ENCODE measurements around the gene FN1.

FN1 gene

DNA sequence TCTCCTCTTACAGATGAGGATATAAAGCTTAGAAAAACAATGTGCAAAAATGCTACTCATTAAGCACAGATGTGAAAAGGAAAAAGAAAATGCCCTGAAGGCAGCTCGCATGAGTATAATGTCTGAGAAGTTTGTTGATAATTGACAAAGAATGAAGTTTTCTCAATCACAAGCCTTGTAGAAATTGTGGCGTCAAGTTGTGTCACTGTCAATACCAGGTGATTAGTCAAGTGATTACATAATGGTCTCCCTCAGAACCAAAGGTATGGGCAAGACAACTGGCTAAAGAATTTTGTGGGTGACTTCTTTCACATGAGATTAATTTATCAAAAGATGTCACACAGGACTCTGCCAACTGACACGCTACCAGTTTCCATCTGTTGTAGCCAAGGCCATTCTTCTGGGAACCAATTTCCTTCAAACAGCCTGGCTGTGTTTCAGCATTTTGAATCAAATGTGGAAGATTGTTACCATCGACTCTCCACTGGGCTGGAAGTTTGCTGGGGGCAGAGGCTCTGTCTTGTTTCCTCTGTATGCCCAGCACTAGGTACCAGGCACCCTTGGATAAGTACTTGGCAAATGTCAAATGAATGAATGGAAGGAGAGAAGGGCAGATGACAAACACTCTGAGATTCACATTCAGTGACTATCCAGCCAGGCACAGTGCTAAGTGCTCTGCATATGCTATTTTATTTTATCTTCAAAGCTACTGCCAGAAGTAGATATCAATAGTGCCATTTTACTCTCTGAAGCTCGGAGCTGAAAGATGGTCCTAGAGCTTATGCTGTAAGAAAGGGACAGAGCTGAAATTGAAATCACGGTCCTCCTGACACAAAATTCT lies 5.9 kb upstream of the FN1 start:
- DNase-seq, result no peak

DNA sequence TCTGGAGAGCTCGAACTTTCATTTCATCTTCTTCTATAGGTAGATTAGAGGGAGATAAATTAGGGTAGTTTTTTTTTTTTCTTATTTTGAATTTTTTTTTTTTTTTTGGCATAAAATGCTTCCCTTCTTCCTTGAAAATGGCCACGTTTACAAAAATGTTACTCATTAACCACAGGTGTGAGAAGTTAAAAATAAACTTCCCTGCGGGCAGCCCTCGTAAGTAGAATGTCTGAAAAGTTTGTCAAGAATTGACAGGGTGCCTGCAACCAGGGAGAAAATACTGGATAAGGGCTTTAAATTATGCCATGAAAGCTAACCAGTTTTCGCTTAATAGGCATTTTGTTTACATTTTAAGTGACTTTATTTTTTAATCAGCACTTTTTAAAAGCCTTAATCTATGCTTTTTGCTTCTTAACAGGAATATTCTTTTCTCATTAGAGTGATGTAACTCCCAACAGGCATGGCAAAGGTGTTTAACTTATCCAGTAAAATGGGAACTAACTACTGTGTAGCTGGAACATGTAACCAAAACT lies 4.2 kb upstream of the FN1 start:
- no peak for DNase-seq

DNA sequence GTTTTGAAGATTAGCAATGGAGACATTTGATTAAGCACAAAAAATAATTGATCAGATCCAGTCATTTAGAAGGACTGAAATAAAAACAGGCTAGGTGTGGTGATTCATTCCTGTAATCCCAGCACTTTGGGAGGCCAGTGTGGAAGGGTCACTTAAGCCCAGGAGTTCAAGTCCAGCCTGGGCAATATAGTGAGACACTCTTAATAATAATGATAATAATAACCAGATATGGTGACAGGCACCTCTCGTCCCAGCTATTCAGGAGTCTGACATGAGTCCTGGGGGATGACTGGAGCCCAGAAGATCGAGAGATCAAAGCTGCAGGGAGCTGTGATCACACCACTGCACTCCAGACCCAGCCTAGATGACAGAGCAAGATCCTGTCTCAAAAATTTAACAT lies 3.5 kb upstream of the FN1 start:
- DNase-seq, result no peak

DNA sequence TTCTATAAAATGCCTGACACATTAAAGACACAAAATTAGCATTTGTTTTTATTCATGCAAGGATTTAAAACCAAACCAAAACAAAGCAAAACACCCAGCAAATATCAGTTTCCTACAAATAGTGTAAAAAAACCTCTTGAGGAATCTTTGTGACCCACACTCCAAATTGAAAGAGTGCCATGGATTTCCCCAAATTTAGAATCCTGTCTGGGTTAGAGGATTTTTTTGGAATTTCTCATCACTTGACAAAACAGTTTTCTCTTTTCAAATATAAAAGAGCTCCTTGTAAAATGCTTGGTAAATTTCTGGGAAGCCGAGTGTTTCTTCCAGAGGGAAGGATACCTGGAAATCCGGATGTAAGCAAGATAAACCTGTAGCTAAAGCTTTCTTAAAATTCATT lies 1.7 kb upstream of the FN1 start:
- no peak for DNase-seq

DNA sequence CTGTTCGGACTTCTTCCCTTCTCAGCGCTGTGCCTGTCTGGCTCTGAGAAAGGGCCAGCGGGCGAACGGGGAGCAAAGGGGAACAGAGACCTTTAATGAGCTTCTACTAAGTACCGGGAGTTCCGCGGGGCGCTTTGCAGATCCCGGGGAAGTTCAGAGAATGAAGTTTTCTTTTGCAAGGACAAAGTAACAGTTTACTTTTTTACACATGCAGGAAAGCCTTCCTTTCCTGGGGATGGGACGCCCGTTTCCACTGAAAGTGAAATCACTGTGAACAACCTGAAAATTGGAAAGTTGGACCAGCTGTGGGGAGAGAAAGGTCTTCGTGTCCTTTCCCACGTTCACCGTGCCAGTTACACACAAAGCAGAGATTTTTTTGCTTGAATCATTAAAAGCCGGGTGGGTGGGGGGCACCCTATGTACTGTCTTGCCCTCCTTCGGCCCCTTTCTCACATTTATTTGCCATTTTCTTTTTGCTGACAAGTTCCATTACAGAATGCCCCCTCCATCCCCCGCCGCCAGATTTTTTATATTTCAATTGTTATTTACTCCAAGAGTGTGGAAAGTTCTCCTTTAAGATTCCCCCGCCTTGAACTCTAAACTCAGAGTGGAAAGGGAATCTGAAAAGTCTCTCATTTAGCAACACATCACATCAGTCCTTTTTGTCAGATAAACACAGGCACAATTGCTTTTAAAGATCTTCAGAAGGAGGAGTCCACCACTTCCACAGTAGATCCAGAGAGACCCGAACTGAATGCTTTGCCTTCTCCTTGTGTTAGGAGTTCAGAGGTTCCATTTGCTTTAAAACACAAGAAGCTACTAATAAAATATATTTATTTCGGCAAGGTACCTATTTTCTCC lies 1.1 kb upstream of the FN1 start:
- DNase-seq, result no peak

DNA sequence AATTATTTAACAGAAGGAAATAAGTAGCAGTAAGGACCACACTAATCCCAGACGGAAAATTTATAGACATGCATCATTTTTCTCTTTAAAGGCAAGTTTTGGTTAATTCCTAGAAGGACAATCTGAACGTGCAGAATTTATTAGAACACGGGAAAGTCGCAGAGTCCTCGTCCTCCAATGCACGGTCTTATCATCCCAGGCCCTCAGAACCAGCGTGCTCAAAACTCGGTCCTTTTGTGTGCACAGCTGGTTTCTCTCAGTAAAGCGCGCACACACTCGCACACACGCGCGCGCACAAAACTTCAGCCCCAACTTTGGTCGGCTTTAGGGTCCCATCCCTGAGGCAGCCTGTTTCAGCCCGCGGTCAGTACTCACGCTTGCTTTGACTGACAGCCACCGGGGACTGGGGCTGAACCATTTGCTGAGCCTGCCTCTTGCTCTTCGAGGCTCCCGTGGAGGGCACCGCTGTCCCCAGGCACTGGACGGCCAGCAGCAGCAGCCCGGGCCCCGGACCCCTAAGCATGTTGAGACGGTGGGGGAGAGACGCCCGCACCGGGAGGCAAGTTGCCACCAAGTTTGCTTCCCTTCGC lies 493 bp downstream of the FN1 start:
- DNase-seq, result no peak

DNA sequence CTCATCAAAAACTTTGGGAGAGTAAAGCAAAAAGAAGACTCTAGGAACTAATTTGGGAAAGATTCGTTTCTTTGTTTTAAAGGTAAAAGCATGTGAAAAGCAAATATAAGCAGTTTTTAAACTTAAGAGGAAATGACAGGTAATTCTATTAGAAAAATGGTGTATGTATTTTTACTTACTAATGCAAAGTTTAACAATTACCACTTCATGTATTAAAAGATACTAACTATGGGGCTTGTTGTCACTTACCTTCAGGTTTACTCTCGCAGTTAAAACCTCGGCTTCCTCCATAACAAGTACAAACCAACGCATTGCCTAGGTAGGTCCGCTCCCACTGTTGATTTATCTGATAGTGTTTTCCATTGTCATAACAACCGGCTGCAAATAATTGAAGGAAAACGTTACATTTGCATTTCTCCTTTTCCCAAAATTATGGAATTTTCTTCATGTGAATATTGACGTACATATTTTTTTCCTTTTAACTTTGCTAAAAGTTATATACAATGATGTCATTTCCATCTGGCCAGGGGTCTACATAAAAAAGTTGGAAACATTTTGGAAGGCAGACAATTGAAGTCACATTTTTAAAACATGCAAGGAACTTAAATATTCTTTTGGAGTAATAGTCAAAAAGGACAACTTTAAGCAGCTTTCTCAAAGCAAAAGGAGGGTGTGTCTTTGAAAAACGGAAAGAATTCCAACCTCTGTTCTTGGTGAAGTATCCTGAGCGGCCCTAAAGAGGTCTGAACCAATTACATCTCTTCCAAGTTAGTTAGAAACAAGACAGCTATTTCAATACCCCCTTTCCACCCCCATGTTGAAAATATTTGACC lies 1.2 kb downstream of the FN1 start:
- DNase-seq, result no peak

DNA sequence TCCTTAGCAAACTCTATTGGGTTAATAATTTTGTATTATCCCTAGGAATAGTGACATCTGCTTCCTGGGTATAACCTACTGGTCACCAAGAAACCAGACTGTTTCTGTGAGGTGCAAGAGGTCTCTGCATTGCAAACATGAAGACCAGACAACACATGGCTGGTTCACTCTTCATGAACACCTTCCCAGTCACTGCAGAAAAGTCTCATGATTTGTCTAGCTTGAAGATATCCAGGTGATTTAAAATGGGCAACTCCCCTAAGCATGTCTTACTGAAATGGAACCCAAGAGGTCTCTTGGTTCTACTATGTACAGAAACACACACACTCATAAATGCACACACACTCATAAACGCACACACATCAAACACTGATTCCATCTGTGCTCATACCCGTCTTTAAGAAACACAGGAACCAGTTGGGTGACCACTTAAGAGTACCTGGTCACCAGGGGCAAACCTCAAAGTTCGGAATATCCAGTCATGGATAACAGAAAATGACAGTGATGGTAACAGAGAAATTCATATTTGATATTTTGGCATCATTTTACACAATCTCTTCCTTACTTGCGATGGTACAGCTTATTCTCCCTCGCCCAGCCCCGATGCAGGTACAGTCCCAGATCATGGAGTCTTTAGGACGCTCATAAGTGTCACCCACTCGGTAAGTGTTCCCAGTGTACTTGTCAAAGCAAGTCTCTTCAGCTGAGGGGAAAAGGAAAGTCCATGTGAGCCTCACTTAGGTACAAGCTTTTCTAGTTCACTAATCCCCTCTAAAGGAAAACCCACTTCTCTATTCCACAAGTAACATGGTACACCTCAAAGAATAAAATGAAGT lies 2.9 kb downstream of the FN1 start:
- no peak for DNase-seq

DNA sequence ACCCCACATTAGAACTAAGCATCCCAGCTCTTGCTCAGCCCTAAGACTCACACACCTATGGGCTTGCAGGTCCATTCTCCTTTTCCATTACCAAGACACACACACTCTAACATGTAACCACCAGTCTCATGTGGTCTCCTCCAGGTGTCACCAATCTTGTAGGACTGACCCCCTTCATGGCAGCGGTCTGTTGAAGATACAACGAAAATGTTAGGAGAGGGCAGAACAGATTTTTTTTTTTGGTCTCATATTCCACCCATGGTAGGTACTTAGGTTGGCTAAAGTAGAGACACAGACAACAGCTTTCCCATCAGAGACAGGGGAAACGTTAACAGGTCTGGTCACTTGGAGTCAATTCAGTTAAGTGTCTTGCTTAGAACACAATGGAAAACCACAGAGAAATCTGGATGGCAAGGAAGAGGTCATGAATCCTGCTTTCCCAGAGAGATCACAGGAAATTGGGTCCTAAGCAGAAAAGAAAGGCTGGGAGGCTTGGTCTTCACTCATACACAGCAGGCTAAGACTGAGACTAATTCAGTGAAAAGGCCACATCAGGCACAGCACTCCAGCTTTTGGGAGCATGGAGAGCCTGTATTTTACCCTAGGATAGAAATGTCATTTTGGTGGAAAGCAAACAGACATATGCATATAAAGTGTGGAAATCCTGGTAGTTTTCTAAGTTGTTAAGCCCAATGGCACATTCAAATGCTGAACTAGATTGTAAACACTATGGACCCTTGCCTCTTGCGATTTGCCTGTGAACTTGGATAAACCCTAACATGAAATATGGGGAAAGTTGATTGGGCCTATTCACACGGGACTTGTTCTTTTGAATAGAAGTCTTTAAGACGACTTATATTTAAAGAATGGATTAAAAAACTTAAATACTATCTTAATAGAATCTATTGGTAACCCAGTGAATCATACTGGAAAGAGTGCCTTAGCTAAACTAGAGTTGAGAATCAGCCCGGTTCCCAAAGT lies 3.8 kb downstream of the FN1 start:
- no peak for DNase-seq

DNA sequence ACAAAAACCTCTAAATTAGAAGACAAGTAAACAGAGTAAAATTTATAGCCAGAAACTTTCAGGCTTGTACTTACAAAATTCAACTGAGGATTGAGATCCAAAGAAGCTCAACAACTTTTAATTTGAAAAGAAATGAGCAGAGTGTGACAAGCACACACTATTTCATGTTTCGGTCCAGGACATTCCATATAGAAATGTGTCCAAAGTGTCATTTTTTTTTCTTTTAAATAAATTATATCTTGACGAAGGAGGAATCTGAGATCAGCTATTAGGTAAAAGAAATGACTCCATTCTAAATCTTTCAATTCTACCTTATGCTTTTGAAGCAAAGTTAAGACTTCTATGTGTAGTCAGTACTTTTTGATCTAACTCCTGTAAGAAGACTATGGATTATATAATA lies 4.6 kb downstream of the FN1 start:
- no peak for DNase-seq

DNA sequence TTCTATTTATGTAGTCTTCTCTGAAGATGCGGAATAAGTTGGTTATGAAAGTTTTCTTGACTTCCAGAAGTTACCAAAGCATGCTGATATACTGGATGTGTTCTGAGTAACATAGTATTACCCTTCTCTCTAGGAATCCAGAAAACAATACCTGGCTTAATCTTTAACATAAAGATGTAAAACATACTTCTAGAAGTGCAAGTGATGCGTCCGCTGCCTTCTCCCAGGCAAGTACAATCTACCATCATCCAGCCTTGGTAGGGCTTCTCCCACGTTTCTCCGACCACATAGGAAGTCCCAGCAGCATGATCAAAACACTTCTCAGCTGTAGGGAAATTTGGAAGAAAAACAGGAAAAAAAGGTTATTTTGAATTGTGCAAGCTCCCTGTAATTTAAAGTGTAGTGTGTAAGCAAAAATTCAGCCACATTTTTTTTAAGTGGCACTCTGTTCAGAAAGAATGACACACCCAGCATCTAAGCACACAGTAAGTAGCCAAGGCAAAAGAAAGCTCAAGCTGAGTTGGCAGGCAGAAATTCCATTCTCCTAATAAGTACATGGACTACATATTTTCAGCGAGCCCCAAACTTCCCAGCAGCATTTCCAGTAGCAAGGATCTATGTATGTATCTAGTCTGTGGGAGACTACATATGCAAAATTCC lies 5.2 kb downstream of the FN1 start:
- DNase-seq, result no peak

DNA sequence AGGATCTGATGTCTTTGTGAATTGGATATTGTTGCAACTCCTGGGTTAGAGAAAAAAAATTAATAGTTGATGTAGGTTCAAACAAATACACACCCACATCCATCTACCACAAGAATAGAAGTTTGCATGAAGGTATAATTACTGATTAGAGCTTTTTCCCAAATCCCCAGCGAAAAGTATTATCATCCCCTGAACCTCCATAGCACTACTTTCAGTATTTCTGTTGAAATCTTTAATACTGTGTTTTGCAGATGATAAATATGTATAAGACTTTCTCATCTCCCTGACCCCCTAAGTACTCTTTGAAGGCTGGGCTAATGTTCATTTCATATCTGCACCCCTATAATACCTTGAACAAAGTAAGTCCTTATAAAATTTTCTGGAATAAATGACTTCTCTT lies 6.4 kb downstream of the FN1 start:
- no peak for DNase-seq

DNA sequence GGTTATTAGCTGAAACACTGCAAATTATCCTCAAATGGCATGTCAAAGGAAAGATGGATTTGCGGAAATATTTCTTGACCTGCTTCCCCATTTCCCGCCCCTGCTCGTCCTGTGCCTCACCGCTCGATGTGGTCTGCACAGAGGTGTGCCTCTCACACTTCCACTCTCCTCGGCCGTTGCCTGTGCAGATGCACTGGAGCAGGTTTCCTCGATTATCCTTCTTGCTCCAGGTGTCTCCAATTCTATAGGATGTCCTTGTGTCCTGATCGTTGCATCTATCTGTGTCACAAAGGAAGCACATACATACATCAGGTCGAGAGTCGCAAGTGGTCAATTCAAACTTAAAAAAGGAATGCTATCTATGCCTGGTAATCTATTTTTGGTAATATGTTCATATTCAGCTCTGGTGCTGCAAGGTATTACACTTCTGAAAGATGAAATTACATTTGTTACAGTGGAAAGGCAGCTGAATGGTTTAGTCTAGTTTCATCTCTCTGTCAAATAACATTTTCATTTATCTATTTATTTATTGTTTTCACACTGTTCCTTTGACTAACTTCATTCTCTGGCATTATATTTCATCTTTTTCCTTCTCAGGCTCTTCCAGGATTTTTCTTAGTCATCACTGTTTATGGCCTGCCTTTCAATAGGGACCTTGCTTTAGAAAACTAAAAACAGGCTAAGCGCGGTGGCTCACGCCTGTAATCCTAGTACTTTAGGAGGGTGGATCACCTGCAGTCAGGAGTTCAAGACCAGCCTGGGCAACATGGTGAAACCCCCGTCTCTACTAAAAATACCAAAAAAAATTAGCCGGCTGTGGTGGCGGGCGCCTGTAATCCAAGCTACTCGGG lies 7.6 kb downstream of the FN1 start:
- no peak for DNase-seq

DNA sequence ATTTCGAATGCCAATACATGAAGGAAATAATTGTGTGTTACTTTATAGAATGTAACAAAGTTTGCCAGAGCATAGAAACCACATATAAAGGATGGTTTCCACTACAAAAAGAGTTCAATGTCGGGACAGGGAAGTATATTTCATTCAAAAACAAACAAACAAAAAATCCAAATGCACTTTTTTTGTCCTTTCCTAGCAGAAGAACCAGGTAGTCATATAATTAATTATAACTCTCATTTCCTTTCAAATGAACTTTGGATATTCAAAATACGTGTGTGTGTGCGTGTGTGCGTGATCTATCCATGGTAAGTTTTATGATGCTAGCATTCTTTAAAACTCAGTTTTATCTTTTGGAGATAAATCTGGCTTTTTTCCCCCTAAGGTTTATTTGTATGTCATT lies 8.3 kb downstream of the FN1 start:
- DNase-seq, result no peak

DNA sequence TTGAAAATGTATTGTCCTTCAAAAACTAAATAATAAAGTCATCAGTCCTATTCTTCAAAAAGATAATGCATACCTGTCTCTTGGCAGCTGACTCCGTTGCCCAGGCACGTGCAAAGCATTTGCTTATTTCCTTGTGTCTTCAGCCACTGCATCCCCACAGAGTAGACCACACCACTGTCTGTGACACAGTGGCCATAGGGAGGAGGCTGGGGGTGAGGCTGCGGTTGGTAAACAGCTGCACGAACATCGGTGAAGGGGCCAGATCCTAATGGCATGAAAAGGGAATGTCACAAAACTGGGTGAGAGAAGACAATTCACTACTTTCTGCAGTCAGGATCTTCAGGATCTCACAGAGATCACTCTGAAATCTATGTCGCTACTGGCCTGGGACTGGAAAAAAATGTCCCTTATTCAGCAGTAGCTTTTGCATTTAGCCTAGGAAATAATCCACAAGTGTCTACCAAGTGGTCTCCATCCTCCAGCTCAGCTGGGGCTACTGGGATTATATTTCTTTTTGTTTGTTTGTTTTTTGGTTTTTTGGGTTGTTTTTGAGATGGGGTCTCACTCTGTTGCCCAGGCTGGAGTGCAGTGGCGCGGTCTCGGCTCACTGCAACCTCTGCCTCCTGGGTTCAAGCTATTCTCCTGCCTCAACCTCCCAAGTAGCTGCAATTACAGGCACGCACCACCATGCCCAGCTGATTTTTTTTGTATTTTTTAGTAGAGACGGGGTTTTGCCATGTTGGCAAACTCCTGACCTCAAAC lies 10.7 kb downstream of the FN1 start:
- DNase-seq, result no peak

DNA sequence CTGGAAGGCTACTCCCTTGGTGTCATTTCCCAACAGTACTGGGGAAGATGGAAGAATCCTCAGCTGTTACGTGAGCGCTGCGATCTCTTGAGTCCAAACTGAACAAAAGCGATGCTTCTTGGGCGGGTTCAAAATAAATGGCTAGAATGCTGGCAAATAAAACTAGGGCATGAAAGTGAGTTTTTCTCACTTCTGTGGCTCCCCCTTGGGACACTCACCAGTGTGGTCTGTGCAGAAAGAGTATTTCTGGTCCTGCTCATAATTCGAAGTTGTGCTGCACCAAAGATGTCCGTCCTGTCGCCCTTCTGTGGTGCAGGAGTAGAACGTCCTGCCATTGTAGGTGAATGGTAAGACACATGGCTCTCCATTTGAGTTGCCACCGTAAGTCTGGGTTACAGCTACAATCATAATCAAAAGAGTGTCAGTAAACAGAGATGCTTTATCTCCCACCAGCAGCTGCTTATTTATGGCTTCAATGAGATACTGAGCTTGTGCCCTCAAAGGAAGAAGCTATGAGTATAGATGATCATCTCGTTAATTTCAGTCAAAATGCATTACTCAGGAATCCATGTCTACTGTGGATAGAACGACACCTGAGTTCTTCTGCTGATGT lies 11.8 kb downstream of the FN1 start:
- DNase-seq, result no peak

DNA sequence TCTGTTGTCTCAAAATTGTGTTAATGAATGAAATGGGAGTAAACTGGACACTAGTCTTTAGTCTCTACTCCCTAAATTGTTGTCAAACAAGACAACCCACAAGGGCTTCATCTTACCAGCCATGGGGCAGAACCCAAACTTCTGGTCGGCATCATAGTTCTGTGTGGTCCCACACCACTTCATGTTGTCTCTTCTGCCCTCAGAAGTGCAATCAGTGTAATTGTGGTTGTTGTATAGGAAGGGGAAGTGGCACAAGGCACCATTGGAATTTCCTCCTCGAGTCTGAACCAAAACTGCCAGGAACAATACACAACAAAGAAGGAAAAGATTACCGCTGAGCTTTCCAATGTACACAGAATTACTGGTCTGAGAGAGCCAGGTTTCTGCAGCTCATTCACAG lies 12.6 kb downstream of the FN1 start:
- no peak for DNase-seq

DNA sequence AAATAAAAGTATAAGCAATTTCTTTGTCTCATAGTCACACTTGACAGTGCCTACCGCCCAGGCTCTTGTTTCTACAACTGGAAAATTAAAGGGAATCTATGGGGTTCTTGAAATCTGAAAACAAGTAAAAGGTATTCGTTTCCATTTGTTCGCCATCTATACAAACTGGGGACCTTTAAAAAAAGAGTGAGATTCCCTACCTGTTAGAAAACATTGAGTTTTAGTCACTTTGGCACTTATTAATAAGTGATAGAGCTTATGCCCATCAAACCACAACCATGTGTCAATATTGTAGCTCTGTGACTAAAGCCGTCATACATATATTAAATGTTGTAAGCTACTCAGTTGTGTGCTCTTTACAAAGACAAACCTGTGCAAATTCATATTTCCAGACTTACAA lies 13.2 kb downstream of the FN1 start:
- no peak for DNase-seq
